Neuronal stem cell (in vitro differentiated cells): ENCODE results near the gene MFNG.
A peak's percentile ranks its signal among the peaks of the same experiment; 100 is the strongest.

Experiments
- DNase-seq: peaks from one replicate; pipeline ENCODE4 v3.0.0-alpha.2; 2013; ENCODE audit warnings: low spot score
- H2AFZ ChIP-seq: one replicate; pipeline ENCODE4 v1.6.1; 2013; ENCODE audit warnings: mild to moderate bottlenecking, low read length, inconsistent platforms
- H2AK5ac ChIP-seq: 2 replicates; pipeline ENCODE4 v1.6.1; 2013; ENCODE audit warnings: low read depth, mild to moderate bottlenecking, inconsistent platforms, low read length, moderate library complexity, mixed read lengths
- H2BK120ac ChIP-seq: 2 replicates; pipeline ENCODE4 v1.6.1; 2013; ENCODE audit warnings: low read depth, mild to moderate bottlenecking, inconsistent platforms, low read length, moderate library complexity, mixed read lengths
- H2BK12ac ChIP-seq: one replicate; pipeline ENCODE4 v1.6.1; 2013; ENCODE audit warnings: low read length, inconsistent platforms
- H2BK15ac ChIP-seq: 2 replicates; pipeline ENCODE4 v1.6.1; 2013; ENCODE audit warnings: mild to moderate bottlenecking, low read length, inconsistent platforms, mixed read lengths
- H2BK5ac ChIP-seq: one replicate; pipeline ENCODE4 v1.6.1; 2013; ENCODE audit warnings: inconsistent platforms, mild to moderate bottlenecking, low read length, moderate library complexity
- H3K14ac ChIP-seq: one replicate; pipeline ENCODE4 v1.6.1; 2013; ENCODE audit warnings: low read length, inconsistent platforms
- H3K18ac ChIP-seq: 2 replicates; pipeline ENCODE4 v1.6.1; 2013; ENCODE audit warnings: low read length, inconsistent platforms
- H3K23ac ChIP-seq: 2 replicates; pipeline ENCODE4 v1.6.1; 2013; ENCODE audit warnings: low read depth, mild to moderate bottlenecking, mixed read lengths, low read length, inconsistent platforms; ENCODE audit not compliant: poor library complexity
- H3K27ac ChIP-seq: replicated peaks from 3 replicates; pipeline ENCODE4 v1.5.1; 2013; ENCODE audit warnings: low read length, inconsistent platforms
- H3K27me3 ChIP-seq, 3 experiments: 2 replicates each; pipeline ENCODE4 v1.6.1; 2013; ENCODE audit warnings: low read length in 3 of 3, mild to moderate bottlenecking in 2 of 3, inconsistent platforms in 1 of 3, low read depth in 1 of 3, mixed read lengths in 1 of 3, moderate library complexity in 1 of 3; ENCODE audit not compliant: control insufficient read depth in 3 of 3, insufficient read depth in 3 of 3
- H3K36me3 ChIP-seq, 2 donors: replicated peaks in 1 of 2; 2 replicates each; pipeline ENCODE4 v1.6.1; 2013; ENCODE audit warnings: low read length in 2 of 2; ENCODE audit not compliant: control insufficient read depth in 2 of 2, insufficient read depth in 2 of 2
- H3K4ac ChIP-seq: 2 replicates; pipeline ENCODE4 v1.6.1; 2013; ENCODE audit warnings: inconsistent platforms, mild to moderate bottlenecking, low read length, moderate library complexity
- H3K4me1 ChIP-seq, 2 donors: 1 replicate in 1 of 2; 2 replicates in 1 of 2; pipeline ENCODE4 v1.6.1; 2013; ENCODE audit warnings: low read length in 2 of 2, low read depth in 1 of 2; ENCODE audit not compliant: control insufficient read depth in 2 of 2, insufficient read depth in 1 of 2
- H3K4me2 ChIP-seq: one replicate; pipeline ENCODE4 v1.6.1; 2013; ENCODE audit warnings: mild to moderate bottlenecking, low read length, inconsistent platforms; ENCODE audit not compliant: insufficient read depth, poor library complexity, severe bottlenecking
- H3K4me3 ChIP-seq, 2 donors: 2 replicates each; pipeline ENCODE4 v1.5.1; 2013; ENCODE audit warnings: low read length in 2 of 2, mild to moderate bottlenecking in 2 of 2, inconsistent platforms in 1 of 2, moderate library complexity in 1 of 2
- H3K79me1 ChIP-seq: one replicate; pipeline ENCODE4 v1.6.1; 2013; ENCODE audit warnings: low read depth, mild to moderate bottlenecking, inconsistent platforms, low read length, moderate library complexity
- H3K9ac ChIP-seq: one replicate; pipeline ENCODE4 v1.6.1; 2013; ENCODE audit warnings: mild to moderate bottlenecking, low read depth, low read length, inconsistent platforms; ENCODE audit not compliant: poor library complexity
- H3K9me3 ChIP-seq, 2 donors: replicated peaks in 1 of 2; 2 replicates each; pipeline versions ENCODE3 to v1.6.1; 2013; ENCODE audit warnings: low read length in 2 of 2, mild to moderate bottlenecking in 2 of 2, inconsistent platforms in 1 of 2, low read depth in 1 of 2, mixed read lengths in 1 of 2, moderate library complexity in 1 of 2; ENCODE audit not compliant: control insufficient read depth in 2 of 2, insufficient read depth in 1 of 2
- H4K8ac ChIP-seq: one replicate; pipeline ENCODE4 v1.6.1; 2013; ENCODE audit warnings: low read depth, mild to moderate bottlenecking, inconsistent platforms, low read length, moderate library complexity
- H4K91ac ChIP-seq: one replicate; pipeline ENCODE4 v1.6.1; 2013; ENCODE audit warnings: low read length, low read depth, mild to moderate bottlenecking, inconsistent platforms; ENCODE audit not compliant: poor library complexity
- WGBS, 2 donors: extraction: QIAGEN DNeasy Blood & Tissue Kit; methylation state at CpG; one replicate each; pipeline ENCODE4 v1.1.7; 2013; ENCODE audit warnings: missing lambda C conversion rate in 2 of 2, mixed read lengths in 1 of 2; ENCODE audit not compliant: insufficient read length in 2 of 2, insufficient replicate concordance in 1 of 2; ENCODE audit errors: extremely low coverage in 2 of 2; 5-methylcytosine and 5-hydroxymethylcytosine counted together

MFNG gene

GRCh38 chr22:37421468-37421877 is 64.7 kb downstream of the MFNG start:
- Histone ChIP-seq H3K9ac (no peak overlapping the region), H3K27me3 (peaks cover 6 to 94% (median 59%) of the 10 kb centered on the region in 3 experiments), H2AK5ac (peak overlapping the region; percentile 29), H2BK15ac (no peak overlapping the region), H3K9me3 (no peaks in the 10 kb centered on the region), H2BK120ac (no peak overlapping the region), H3K4me2 (no peak overlapping the region), H3K4me1 (peaks cover 21 to 24% of the 10 kb centered on the region in 2 donors), H3K18ac (no peak overlapping the region), H2BK12ac (no peak overlapping the region), H3K14ac (no peak overlapping the region), H2AFZ (no peak overlapping the region), H4K91ac (no peak overlapping the region), H3K27ac (no peak overlapping the region), H2BK5ac (no peak overlapping the region), H3K79me1 (no peaks in the 10 kb centered on the region), H3K23ac (no peak overlapping the region), H3K4me3 (no peak overlapping the region), H3K36me3 (no peaks in the 10 kb centered on the region), H4K8ac (no peak overlapping the region), H3K4ac (no peak overlapping the region)
- WGBS, 2 donors: no CpG with 5 or more reads among the region's 9 CpGs
- no peak for DNase-seq

- H3K14ac ChIP-seq: no peak overlapping the region
- no peak overlapping the region for H3K27ac ChIP-seq
- H3K4ac ChIP-seq: no peak overlapping the region
- H3K18ac ChIP-seq: no peak overlapping the region
- H3K4me3 ChIP-seq: peak overlapping the region in 1 of 2 donors; percentile 84
- no peak for DNase-seq
- H4K91ac ChIP-seq: no peak overlapping the region
- H3K27me3 ChIP-seq: peaks cover 2 to 94% (median 53%) of the 10 kb centered on the region in 3 experiments
- H2BK120ac ChIP-seq: no peak overlapping the region
- no peak overlapping the region for H2AFZ ChIP-seq
- H3K79me1 ChIP-seq: no peaks in the 10 kb centered on the region
- H2BK15ac ChIP-seq: no peak overlapping the region
- H4K8ac ChIP-seq: no peak overlapping the region
- no peak overlapping the region for H3K9ac ChIP-seq
- no peaks in the 10 kb centered on the region for H3K36me3 ChIP-seq
- peak overlapping the region; percentile 29 for H2AK5ac ChIP-seq
- H3K4me1 ChIP-seq: peaks cover 19 to 22% of the 10 kb centered on the region in 2 donors
- no peak overlapping the region for H2BK12ac ChIP-seq
- no peak overlapping the region for H2BK5ac ChIP-seq
- peak overlapping the region; percentile 85 for H3K4me2 ChIP-seq
- H3K23ac ChIP-seq: no peak overlapping the region
- no CpG with 5 or more reads among the region's 18 CpGs for WGBS, 2 donors
- no peaks in the 10 kb centered on the region for H3K9me3 ChIP-seq
Observed at GRCh38 chr22:37420686-37421467, 65.3 kb downstream of the MFNG start.

GRCh38 chr22:37419969-37420685 is 66.1 kb downstream of the MFNG start:
- H3K9ac ChIP-seq: peak overlapping the region; percentile 87
- no peak overlapping the region for H4K8ac ChIP-seq
- no peaks in the 10 kb centered on the region for H3K36me3 ChIP-seq
- H2BK12ac ChIP-seq: peak overlapping the region; percentile 59
- peak overlapping the region; percentile 17 to 84 for H3K4me3 ChIP-seq
- H3K27me3 ChIP-seq: peaks cover 2 to 92% (median 45%) of the 10 kb centered on the region in 3 experiments
- H2BK15ac ChIP-seq: peak overlapping the region; percentile 88
- H2BK120ac ChIP-seq: no peak overlapping the region
- peak overlapping the region; percentile 80 for H2AFZ ChIP-seq
- H3K18ac ChIP-seq: peak overlapping the region; percentile 82
- DNase-seq: no peak
- WGBS, 2 donors: no CpG with 5 or more reads among the region's 70 CpGs
- H3K4ac ChIP-seq: peak overlapping the region; percentile 47
- H3K14ac ChIP-seq: no peak overlapping the region
- H3K23ac ChIP-seq: no peak overlapping the region
- peak overlapping the region; percentile 85 for H3K4me2 ChIP-seq
- H2AK5ac ChIP-seq: peak overlapping the region; percentile 91
- no peak overlapping the region for H4K91ac ChIP-seq
- peaks cover 17 to 22% of the 10 kb centered on the region in 2 donors for H3K4me1 ChIP-seq
- H2BK5ac ChIP-seq: no peak overlapping the region
- H3K27ac ChIP-seq: no peak overlapping the region
- no peaks in the 10 kb centered on the region for H3K9me3 ChIP-seq
- H3K79me1 ChIP-seq: no peaks in the 10 kb centered on the region
